Measurements from ENCODE around the gene DPYSL4.

The DPYSL4 gene

GRCh38 chr10:132166216-132166950 is 20.4 kb upstream of the DPYSL4 start:
- no peak for TF ChIP-seq CTCF (IDR thresholded peaks at IDR 0.05; ENCODE audit: borderline replicate concordance, insufficient read depth, low read depth, low read length)
- no peak overlapping the region for H3K4me3 ChIP-seq (ENCODE audit: low read depth, low read length)

- no peak for TF ChIP-seq CTCF (IDR thresholded peaks at IDR 0.05; ENCODE audit: borderline replicate concordance, insufficient read depth, low read depth, low read length)
- H3K4me3 ChIP-seq (ENCODE audit: low read depth, low read length) = no peak overlapping the region
Observed at GRCh38 chr10:132167041-132167674, 19.6 kb upstream of the DPYSL4 start.

- H3K4me3 ChIP-seq (ENCODE audit: low read depth, low read length) = no peak overlapping the region
- no peak for TF ChIP-seq CTCF (IDR thresholded peaks at IDR 0.05; ENCODE audit: borderline replicate concordance, insufficient read depth, low read depth, low read length)
Observed at GRCh38 chr10:132167976-132168375, 18.8 kb upstream of the DPYSL4 start.

GRCh38 chr10:132168571-132169030 is 18.1 kb upstream of the DPYSL4 start:
- no peak for TF ChIP-seq CTCF (IDR thresholded peaks at IDR 0.05; ENCODE audit: borderline replicate concordance, insufficient read depth, low read depth, low read length)

GRCh38 chr10:132169031-132169765 is 17.6 kb upstream of the DPYSL4 start:
- H3K4me3 ChIP-seq (ENCODE audit: low read depth, low read length) = no peak overlapping the region
- no peak for TF ChIP-seq CTCF (IDR thresholded peaks at IDR 0.05; ENCODE audit: borderline replicate concordance, insufficient read depth, low read depth, low read length)

More at GRCh38 chr10:132168571-132169030, 18.1 kb upstream of the DPYSL4 start:
- H3K4me3 ChIP-seq (ENCODE audit: low read depth, low read length) = no peak overlapping the region

- no peak overlapping the region for H3K4me3 ChIP-seq (ENCODE audit: low read depth, low read length)
- TF ChIP-seq CTCF (IDR thresholded peaks at IDR 0.05; ENCODE audit: borderline replicate concordance, insufficient read depth, low read depth, low read length) = no peak
Observed at GRCh38 chr10:132169766-132170560, 16.8 kb upstream of the DPYSL4 start.

All from GM12875 (cell line).